ENCODE data around the gene URB1.
"Not testable (repeated sequence)": the region's sequence is repeated elsewhere in the genome, so short reads cannot be mapped to it uniquely, and the experiment has no call there.

The URB1 gene

GRCh38 chr21:32413015-32413504, 20.2 kb upstream of the URB1 start:
- no peak for DNase-seq (ENCODE audit: low read depth in 2 of 3, low spot score in 1 of 3)

GRCh38 chr21:32412162-32413014, 19.6 kb upstream of the URB1 start, which contains the start of gene EVA1C:
Gene EVA1C (plus strand): TSS chr21:32412706. CDS start chr21:32412854, 148 bp downstream.
- peak; percentile 32 to 67 (median 40) for DNase-seq (ENCODE audit: low read depth in 2 of 3, low spot score in 1 of 3)

GRCh38 chr21:32411350-32412161, 18.7 kb upstream of the URB1 start:
- DNase-seq (ENCODE audit: low read depth in 2 of 3, low spot score in 1 of 3), result peak; percentile 51 to 67 (median 51)

GRCh38 chr21:32410916-32411315, 18.1 kb upstream of the URB1 start:
- no peak for DNase-seq (ENCODE audit: low read depth in 2 of 3, low spot score in 1 of 3)

- DNase-seq (ENCODE audit: low read depth in 2 of 3, low spot score in 1 of 3), result no peak
These were observed 17.5 kb upstream of the URB1 start for GRCh38 chr21:32410291-32410690.

GRCh38 chr21:32406405-32406804, 13.6 kb upstream of the URB1 start:
- no peak for DNase-seq (ENCODE audit: low read depth in 2 of 3, low spot score in 1 of 3)

GRCh38 chr21:32403201-32403777, 10.5 kb upstream of the URB1 start:
- peak; percentile 33 to 86 (median 35) for DNase-seq (ENCODE audit: low read depth in 2 of 3, low spot score in 1 of 3)

- no peak for DNase-seq (ENCODE audit: low read depth in 2 of 3, low spot score in 1 of 3)
These were observed 827 bp upstream of the URB1 start for GRCh38 chr21:32393677-32394001.

- no peak for DNase-seq (ENCODE audit: low read depth in 2 of 3, low spot score in 1 of 3)
These were observed 423 bp downstream of the URB1 start for GRCh38 chr21:32392299-32392879.

- no peak for DNase-seq (ENCODE audit: low read depth in 2 of 3, low spot score in 1 of 3)
These were observed 1.1 kb downstream of the URB1 start for GRCh38 chr21:32391755-32392154.

GRCh38 chr21:32390537-32391224, 2.1 kb downstream of the URB1 start:
- not testable (repeated sequence) for DNase-seq (ENCODE audit: low read depth in 2 of 3, low spot score in 1 of 3)

GRCh38 chr21:32389337-32390015, 3.3 kb downstream of the URB1 start:
- DNase-seq (ENCODE audit: low read depth in 2 of 3, low spot score in 1 of 3), result no peak

GRCh38 chr21:32388306-32388705, 4.5 kb downstream of the URB1 start:
- DNase-seq (ENCODE audit: low read depth in 2 of 3, low spot score in 1 of 3), result no peak

GRCh38 chr21:32387151-32387550, 5.7 kb downstream of the URB1 start:
- DNase-seq (ENCODE audit: low read depth in 2 of 3, low spot score in 1 of 3), result no peak

- no peak for DNase-seq (ENCODE audit: low read depth in 2 of 3, low spot score in 1 of 3)
These were observed 6.5 kb downstream of the URB1 start for GRCh38 chr21:32386195-32386870.

- DNase-seq (ENCODE audit: low read depth in 2 of 3, low spot score in 1 of 3), result no peak
These were observed 9.0 kb downstream of the URB1 start for GRCh38 chr21:32383812-32384211.

- DNase-seq (ENCODE audit: low read depth in 2 of 3, low spot score in 1 of 3), result no peak
These were observed 10.6 kb downstream of the URB1 start for GRCh38 chr21:32382108-32382644.

- no peak for DNase-seq (ENCODE audit: low read depth in 2 of 3, low spot score in 1 of 3)
These were observed 11.2 kb downstream of the URB1 start for GRCh38 chr21:32381571-32381970.

- DNase-seq (ENCODE audit: low read depth in 2 of 3, low spot score in 1 of 3), result no peak
These were observed 11.9 kb downstream of the URB1 start for GRCh38 chr21:32380940-32381339.
